ENCODE data around the gene CHRNA4.

DNA sequence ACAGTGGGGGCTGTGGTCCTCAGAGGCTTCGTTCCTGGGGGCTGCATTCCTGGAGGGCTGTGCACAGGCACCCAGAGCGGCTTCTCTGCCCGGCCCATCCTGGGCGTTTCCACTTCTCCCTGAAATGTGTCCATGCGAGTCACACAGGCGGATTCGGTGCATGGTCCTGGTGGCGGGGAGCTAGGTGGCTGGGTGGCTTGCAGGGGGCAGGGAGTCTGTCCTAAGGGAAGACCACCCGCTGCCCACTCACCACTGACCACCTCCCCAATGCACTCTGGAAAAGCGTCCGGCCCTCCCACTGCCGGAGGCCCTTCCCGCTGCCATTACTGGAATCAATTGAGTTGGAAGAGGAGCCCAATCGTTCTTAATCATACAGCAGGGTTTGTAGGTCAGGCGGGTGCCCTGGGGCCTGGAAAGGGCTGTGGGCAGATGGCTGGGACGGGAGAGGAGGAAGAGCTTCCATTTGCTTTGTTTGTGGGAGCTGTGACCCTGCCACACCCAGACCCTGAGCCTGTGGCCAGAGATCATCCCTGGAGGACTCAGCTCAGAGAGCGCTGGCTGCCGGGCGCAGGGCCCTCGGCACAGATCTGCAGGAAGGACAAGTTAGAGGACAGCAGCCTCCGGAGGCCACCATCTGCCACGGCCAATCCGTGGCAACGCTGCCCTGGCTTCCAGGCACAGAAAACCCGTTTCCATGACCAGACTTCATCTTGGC lies 6.4 kb downstream of the CHRNA4 start:
- TF ChIP-seq POLR2A (IDR thresholded peaks at IDR 0.05; ENCODE audit: low read depth, low read length) (no peak), POLR2AphosphoS5 (IDR thresholded peaks at IDR 0.05; ENCODE audit: low read depth, low read length) (no peak)

All from GM12892 (cell line).